Loucy (cell line): ENCODE data around the gene TRAFD1.

Experiments
- CTCF ChIP-seq: fragments of 200-600 bp; sonication (generic); conservative IDR thresholded peaks from 2 replicates; pipeline ENCODE4 v1.5.1; 2014; ENCODE audit warnings: mild to moderate bottlenecking, antibody characterized with exemption, low read length
- EZH2phosphoT487 ChIP-seq: fragments of 200-600 bp; IDR thresholded peaks from 2 replicates; pipeline ENCODE4 v1.6.1; 2018; ENCODE audit warnings: antibody characterized with exemption, mild to moderate bottlenecking, moderate library complexity, borderline replicate concordance

DNA sequence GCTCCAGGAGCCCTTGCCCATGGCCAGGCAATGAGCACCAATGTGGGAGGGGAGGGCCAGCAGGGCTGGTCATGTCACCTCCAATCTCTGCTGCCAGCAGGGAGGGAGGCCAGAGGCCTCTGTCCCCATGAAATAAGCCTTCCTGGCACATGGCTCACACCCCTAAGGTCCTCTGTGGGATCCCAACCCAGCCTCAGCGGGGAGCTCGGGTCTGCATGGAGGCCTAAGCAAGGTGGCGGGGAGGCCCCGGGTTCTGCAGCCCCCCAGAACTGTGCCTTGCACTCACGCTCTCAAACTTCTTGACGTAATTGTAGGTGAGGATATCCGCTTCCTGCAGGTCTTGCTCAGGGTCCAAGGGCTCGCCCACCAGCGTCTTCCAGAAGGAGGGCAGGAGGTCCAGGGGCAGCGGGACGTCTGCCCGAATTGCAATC is 41.7 kb downstream of the TRAFD1 start:
- no peak for TF ChIP-seq CTCF
- no peak for TF ChIP-seq EZH2phosphoT487
